ENCODE results near the gene MBD6.

Gene MBD6

DNA sequence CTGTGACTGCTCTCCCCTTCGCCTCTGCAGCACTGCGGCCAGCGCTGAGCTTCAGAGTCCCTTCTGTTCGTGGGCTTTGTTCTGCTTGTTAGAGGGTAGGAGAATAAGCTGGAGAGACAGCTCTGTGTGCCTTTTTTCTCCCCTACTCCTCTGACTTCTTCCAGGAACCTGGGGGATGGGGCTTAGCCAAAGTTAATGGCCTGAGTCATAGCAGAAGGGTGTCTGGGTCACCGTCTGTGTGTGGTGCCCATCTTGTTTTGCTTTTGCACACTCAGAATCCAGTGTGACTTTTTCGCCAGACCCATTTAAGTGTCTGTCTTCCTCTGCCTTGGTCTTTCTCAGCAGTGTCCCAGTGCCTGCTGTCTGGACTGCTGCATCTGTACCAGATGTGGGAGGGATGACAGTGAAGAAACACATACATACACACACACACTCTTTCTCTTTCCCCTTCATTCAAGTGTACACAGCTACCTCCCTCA is 30.2 kb downstream of the MBD6 start:
- Histone ChIP-seq H3K27ac (ENCODE audit: low read length) (no peak overlapping the region), H3K79me2 (ENCODE audit: low read length) (no peaks in the 10 kb centered on the region), H3K9ac (ENCODE audit: low read length) (no peak overlapping the region), H2AFZ (ENCODE audit: low read length) (no peak overlapping the region), H3K4me2 (ENCODE audit: low read depth, low read length) (no peak overlapping the region), H3K4me3 (ENCODE audit: low read length) (no peak overlapping the region), H3K4me1 (ENCODE audit: low read length) (no peaks in the 10 kb centered on the region), H3K27me3 (replicated peaks; ENCODE audit: insufficient read depth, low read length) (peaks cover 22% of the 10 kb centered on the region), H3K36me3 (replicated peaks; ENCODE audit: insufficient read depth, low read length) (no peaks in the 10 kb centered on the region), H3F3A (ENCODE audit: insufficient read depth, low read length) (no peaks in the 10 kb centered on the region), H3K9me3 (replicated peaks; ENCODE audit: insufficient read depth, low read length) (no peaks in the 10 kb centered on the region), H4K20me1 (ENCODE audit: insufficient read depth, low read length) (no peaks in the 10 kb centered on the region), H3K9me2 (replicated peaks; ENCODE audit: insufficient read depth, low read length) (no peaks in the 10 kb centered on the region)
- no peak for TF ChIP-seq EZH2phosphoT487 (IDR thresholded peaks at IDR 0.05; ENCODE audit: low read length)
- no peak for TF ChIP-seq EZH2 (optimal IDR thresholded peaks at IDR 0.05; ENCODE audit: low read depth, low read length)
- TF ChIP-seq, protein P1, sequence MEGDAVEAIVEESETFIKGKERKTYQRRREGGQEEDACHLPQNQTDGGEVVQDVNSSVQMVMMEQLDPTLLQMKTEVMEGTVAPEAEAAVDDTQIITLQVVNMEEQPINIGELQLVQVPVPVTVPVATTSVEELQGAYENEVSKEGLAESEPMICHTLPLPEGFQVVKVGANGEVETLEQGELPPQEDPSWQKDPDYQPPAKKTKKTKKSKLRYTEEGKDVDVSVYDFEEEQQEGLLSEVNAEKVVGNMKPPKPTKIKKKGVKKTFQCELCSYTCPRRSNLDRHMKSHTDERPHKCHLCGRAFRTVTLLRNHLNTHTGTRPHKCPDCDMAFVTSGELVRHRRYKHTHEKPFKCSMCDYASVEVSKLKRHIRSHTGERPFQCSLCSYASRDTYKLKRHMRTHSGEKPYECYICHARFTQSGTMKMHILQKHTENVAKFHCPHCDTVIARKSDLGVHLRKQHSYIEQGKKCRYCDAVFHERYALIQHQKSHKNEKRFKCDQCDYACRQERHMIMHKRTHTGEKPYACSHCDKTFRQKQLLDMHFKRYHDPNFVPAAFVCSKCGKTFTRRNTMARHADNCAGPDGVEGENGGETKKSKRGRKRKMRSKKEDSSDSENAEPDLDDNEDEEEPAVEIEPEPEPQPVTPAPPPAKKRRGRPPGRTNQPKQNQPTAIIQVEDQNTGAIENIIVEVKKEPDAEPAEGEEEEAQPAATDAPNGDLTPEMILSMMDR (IDR thresholded peaks at IDR 0.05; ENCODE audit: low read length) = no peak
- no peak for DNase-seq

GRCh38 chr12:57553343-57554202 is 30.9 kb downstream of the MBD6 start:
- no peak overlapping the region for H3K27ac ChIP-seq (ENCODE audit: low read length)
- no peaks in the 10 kb centered on the region for H3K9me3 ChIP-seq (replicated peaks; ENCODE audit: insufficient read depth, low read length)
- no peak for DNase-seq
- H3K4me1 ChIP-seq (ENCODE audit: low read length) = no peaks in the 10 kb centered on the region
- H4K20me1 ChIP-seq (ENCODE audit: insufficient read depth, low read length) = no peaks in the 10 kb centered on the region
- H3K9me2 ChIP-seq (replicated peaks; ENCODE audit: insufficient read depth, low read length) = no peaks in the 10 kb centered on the region
- H2AFZ ChIP-seq (ENCODE audit: low read length) = no peak overlapping the region
- peaks cover 15% of the 10 kb centered on the region for H3K27me3 ChIP-seq (replicated peaks; ENCODE audit: insufficient read depth, low read length)
- H3K4me2 ChIP-seq (ENCODE audit: low read depth, low read length) = no peak overlapping the region
- no peaks in the 10 kb centered on the region for H3F3A ChIP-seq (ENCODE audit: insufficient read depth, low read length)
- H3K36me3 ChIP-seq (replicated peaks; ENCODE audit: insufficient read depth, low read length) = no peaks in the 10 kb centered on the region
- TF ChIP-seq EZH2 (optimal IDR thresholded peaks at IDR 0.05; ENCODE audit: low read depth, low read length) (no peak), EZH2phosphoT487 (IDR thresholded peaks at IDR 0.05; ENCODE audit: low read length) (no peak)
- TF ChIP-seq, protein P1 (IDR thresholded peaks at IDR 0.05; ENCODE audit: low read length) = no peak
- no peak overlapping the region for H3K9ac ChIP-seq (ENCODE audit: low read length)
- H3K4me3 ChIP-seq (ENCODE audit: low read length) = no peak overlapping the region
- H3K79me2 ChIP-seq (ENCODE audit: low read length) = no peaks in the 10 kb centered on the region

GRCh38 chr12:57554453-57554852 is 31.8 kb downstream of the MBD6 start:
- H3F3A ChIP-seq (ENCODE audit: insufficient read depth, low read length) = no peaks in the 10 kb centered on the region
- no peaks in the 10 kb centered on the region for H3K9me3 ChIP-seq (replicated peaks; ENCODE audit: insufficient read depth, low read length)
- no peak overlapping the region for H3K9ac ChIP-seq (ENCODE audit: low read length)

More at GRCh38 chr12:57554453-57554852, 31.8 kb downstream of the MBD6 start:
- no peaks in the 10 kb centered on the region for H3K36me3 ChIP-seq (replicated peaks; ENCODE audit: insufficient read depth, low read length)
- H3K4me1 ChIP-seq (ENCODE audit: low read length) = no peaks in the 10 kb centered on the region
- H3K4me3 ChIP-seq (ENCODE audit: low read length) = no peak overlapping the region
- peaks cover 6% of the 10 kb centered on the region for H3K27me3 ChIP-seq (replicated peaks; ENCODE audit: insufficient read depth, low read length)
- H3K4me2 ChIP-seq (ENCODE audit: low read depth, low read length) = no peak overlapping the region
- TF ChIP-seq, protein P1 (IDR thresholded peaks at IDR 0.05; ENCODE audit: low read length) = no peak
- no peak for DNase-seq
- no peak overlapping the region for H3K27ac ChIP-seq (ENCODE audit: low read length)
- H3K9me2 ChIP-seq (replicated peaks; ENCODE audit: insufficient read depth, low read length) = no peaks in the 10 kb centered on the region
- H3K79me2 ChIP-seq (ENCODE audit: low read length) = no peaks in the 10 kb centered on the region
- no peaks in the 10 kb centered on the region for H4K20me1 ChIP-seq (ENCODE audit: insufficient read depth, low read length)
- no peak overlapping the region for H2AFZ ChIP-seq (ENCODE audit: low read length)

Measured in MM.1S (cell line).